ENCODE measurements around the gene ISOC2. TPM values are rescaled to one million over a fixed set of nuclear protein-coding genes. Genes with fewer than 3 reads are reported as not detected.

Gene ISOC2
- total RNA-seq, 1 donor from 2014 or later = 39.8 TPM

GRCh38 chr19:55436847-55437246 is 24.6 kb downstream of the ISOC2 start:
- peaks cover 12% of the 10 kb centered on the region for H3K4me1 Mint-ChIP-seq (ENCODE audit: low read depth)
- H3K27ac Mint-ChIP-seq (ENCODE audit: unreplicated experiment) = no peak overlapping the region
- no peak for TF ChIP-seq CTCF (IDR thresholded peaks at IDR 0.05)
- peaks cover 37% of the 10 kb centered on the region for H3K27me3 Mint-ChIP-seq (ENCODE audit: low read depth)
- H3K4me3 Mint-ChIP-seq (ENCODE audit: unreplicated experiment) = no peak overlapping the region
- no peak for DNase-seq (ENCODE audit: low spot score)
- H3K36me3 Mint-ChIP-seq (ENCODE audit: low read depth) = peaks cover 3% of the 10 kb centered on the region
- H3K9me3 Mint-ChIP-seq (ENCODE audit: low read depth) = peaks cover 3% of the 10 kb centered on the region

- no peak overlapping the region for H3K4me3 Mint-ChIP-seq (ENCODE audit: unreplicated experiment)
- peaks cover 23% of the 10 kb centered on the region for H3K27me3 Mint-ChIP-seq (ENCODE audit: low read depth)
- H3K27ac Mint-ChIP-seq (ENCODE audit: unreplicated experiment) = no peak overlapping the region
- H3K9me3 Mint-ChIP-seq (ENCODE audit: low read depth) = peaks cover 3% of the 10 kb centered on the region
- no peaks in the 10 kb centered on the region for H3K36me3 Mint-ChIP-seq (ENCODE audit: low read depth)
- H3K4me1 Mint-ChIP-seq (ENCODE audit: low read depth) = no peaks in the 10 kb centered on the region
- TF ChIP-seq CTCF (IDR thresholded peaks at IDR 0.05) = no peak
- DNase-seq (ENCODE audit: low spot score) = no peak
These were observed 26.4 kb downstream of the ISOC2 start for GRCh38 chr19:55435020-55435419.

GRCh38 chr19:55434356-55434919 is 27.0 kb downstream of the ISOC2 start:
- H3K9me3 Mint-ChIP-seq (ENCODE audit: low read depth) = peaks cover 3% of the 10 kb centered on the region
- no peak overlapping the region for H3K27ac Mint-ChIP-seq (ENCODE audit: unreplicated experiment)
- no peak overlapping the region for H3K4me3 Mint-ChIP-seq (ENCODE audit: unreplicated experiment)
- H3K27me3 Mint-ChIP-seq (ENCODE audit: low read depth) = peaks cover 18% of the 10 kb centered on the region
- TF ChIP-seq CTCF (IDR thresholded peaks at IDR 0.05) = no peak
- H3K4me1 Mint-ChIP-seq (ENCODE audit: low read depth) = no peaks in the 10 kb centered on the region
- no peak for DNase-seq (ENCODE audit: low spot score)
- H3K36me3 Mint-ChIP-seq (ENCODE audit: low read depth) = no peaks in the 10 kb centered on the region

GRCh38 chr19:55433292-55433691 is 28.1 kb downstream of the ISOC2 start:
- no peak for DNase-seq (ENCODE audit: low spot score)
- Mint-ChIP-seq H3K36me3 (ENCODE audit: low read depth) (no peaks in the 10 kb centered on the region), H3K4me3 (ENCODE audit: unreplicated experiment) (no peak overlapping the region), H3K4me1 (ENCODE audit: low read depth) (no peaks in the 10 kb centered on the region), H3K27ac (ENCODE audit: unreplicated experiment) (no peak overlapping the region), H3K9me3 (ENCODE audit: low read depth) (peaks cover 3% of the 10 kb centered on the region), H3K27me3 (ENCODE audit: low read depth) (peaks cover 8% of the 10 kb centered on the region)
- no peak for TF ChIP-seq CTCF (IDR thresholded peaks at IDR 0.05)

GRCh38 chr19:55432241-55432959 is 29.0 kb downstream of the ISOC2 start:
- Mint-ChIP-seq H3K9me3 (ENCODE audit: low read depth) (peaks cover 3% of the 10 kb centered on the region), H3K27me3 (ENCODE audit: low read depth) (peaks cover 7% of the 10 kb centered on the region)
- DNase-seq (ENCODE audit: low spot score) = no peak

More at GRCh38 chr19:55432241-55432959, 29.0 kb downstream of the ISOC2 start:
- no peaks in the 10 kb centered on the region for H3K4me1 Mint-ChIP-seq (ENCODE audit: low read depth)
- H3K27ac Mint-ChIP-seq (ENCODE audit: unreplicated experiment) = no peak overlapping the region
- no peaks in the 10 kb centered on the region for H3K36me3 Mint-ChIP-seq (ENCODE audit: low read depth)
- no peak for TF ChIP-seq CTCF (IDR thresholded peaks at IDR 0.05)
- no peak overlapping the region for H3K4me3 Mint-ChIP-seq (ENCODE audit: unreplicated experiment)
